GM13976 (cell line): Measurements from ENCODE around the gene HEXIM1.

Source experiments
- DNase-seq: peaks from one replicate; pipeline ENCODE4 v3.0.0; 2012; ENCODE audit warnings: low spot score
- CTCF ChIP-seq: IDR thresholded peaks from 2 replicates; pipeline ENCODE4 v1.5.1; 2012; ENCODE audit warnings: borderline replicate concordance, mild to moderate bottlenecking; ENCODE audit not compliant: insufficient read depth; ENCODE audit errors: extremely low read depth, missing control alignments, control extremely low read depth
- in situ Hi-C: fragments of 300-500 bp; cut with MboI; formaldehyde crosslinking; loops from one replicate; pipeline ENCODE4 v1.12.0; 2022; ENCODE audit warnings: low sequenced_read_pairs, mixed read lengths, inconsistent platforms; ENCODE audit not compliant: unreplicated experiment

The HEXIM1 gene

GRCh38 chr17:45197108-45197507, 48.8 kb downstream of the HEXIM1 start:
- in situ Hi-C loops: loop anchor here (10.0 kb wide), 1 partner anchor 62 kb away; the partner anchor contains the start of genes ACBD4 and PLCD3
- TF ChIP-seq CTCF: no peak
- no peak for DNase-seq

GRCh38 chr17:45197555-45198334, 49.5 kb downstream of the HEXIM1 start:
- in situ Hi-C loops: loop anchor here (10.0 kb wide), 1 partner anchor 63 kb away; the partner anchor contains the start of genes ACBD4 and PLCD3
- peak; percentile 97 for TF ChIP-seq CTCF
- peak; percentile 92 for DNase-seq

GRCh38 chr17:45200701-45201100, 52.4 kb downstream of the HEXIM1 start:
- no peak for TF ChIP-seq CTCF
- no peak for DNase-seq

GRCh38 chr17:45201457-45201856, 53.2 kb downstream of the HEXIM1 start:
- TF ChIP-seq CTCF: no peak
- no peak for DNase-seq
- in situ Hi-C loops: loop anchor here (25.0 kb wide), 1 partner anchor 636 kb away; the partner anchor contains the start of gene SPPL2C

More at GRCh38 chr17:45200701-45201100, 52.4 kb downstream of the HEXIM1 start:
- in situ Hi-C loops: loop anchor here (25.0 kb wide), 1 partner anchor 637 kb away; the partner anchor contains the start of gene SPPL2C
